ENCODE results near the gene TTC33.
A peak's percentile ranks its signal among the peaks of the same experiment; 100 is the strongest.

The TTC33 gene

GRCh38 chr5:40560474-40561110 is 195.2 kb downstream of the TTC33 start:
- DNase-seq (ENCODE audit: low read depth), result no peak
- TF ChIP-seq CTCF (conservative IDR thresholded peaks at IDR 0.05; ENCODE audit: low read length), result no peak
- no peak overlapping the region for H3K4me3 ChIP-seq (ENCODE audit: low read length)

- no peak for TF ChIP-seq CTCF (conservative IDR thresholded peaks at IDR 0.05; ENCODE audit: low read length)
- DNase-seq (ENCODE audit: low read depth), result peak; percentile 17
- H3K4me3 ChIP-seq (ENCODE audit: low read length), result no peak overlapping the region
Measured at GRCh38 chr5:40559306-40559705, 196.5 kb downstream of the TTC33 start.

GRCh38 chr5:40557501-40557900 is 198.3 kb downstream of the TTC33 start:
- peak; percentile 26 for DNase-seq (ENCODE audit: low read depth)
- TF ChIP-seq CTCF (conservative IDR thresholded peaks at IDR 0.05; ENCODE audit: low read length), result no peak
- H3K4me3 ChIP-seq (ENCODE audit: low read length), result no peak overlapping the region

GRCh38 chr5:40556811-40557210 is 198.9 kb downstream of the TTC33 start:
- no peak for DNase-seq (ENCODE audit: low read depth)
- H3K4me3 ChIP-seq (ENCODE audit: low read length), result no peak overlapping the region
- TF ChIP-seq CTCF (conservative IDR thresholded peaks at IDR 0.05; ENCODE audit: low read length), result no peak

- no peak overlapping the region for H3K4me3 ChIP-seq (ENCODE audit: low read length)
- DNase-seq (ENCODE audit: low read depth), result no peak
- TF ChIP-seq CTCF (conservative IDR thresholded peaks at IDR 0.05; ENCODE audit: low read length), result no peak
Measured at GRCh38 chr5:40555886-40556285, 199.9 kb downstream of the TTC33 start.

- DNase-seq (ENCODE audit: low read depth), result no peak
- no peak overlapping the region for H3K4me3 ChIP-seq (ENCODE audit: low read length)
- no peak for TF ChIP-seq CTCF (conservative IDR thresholded peaks at IDR 0.05; ENCODE audit: low read length)
Measured at GRCh38 chr5:40554813-40555212, 200.9 kb downstream of the TTC33 start.

GRCh38 chr5:40554054-40554453 is 201.7 kb downstream of the TTC33 start:
- no peak overlapping the region for H3K4me3 ChIP-seq (ENCODE audit: low read length)
- no peak for DNase-seq (ENCODE audit: low read depth)
- no peak for TF ChIP-seq CTCF (conservative IDR thresholded peaks at IDR 0.05; ENCODE audit: low read length)

Data from AG10803 (cell line).